ENCODE results near the gene ZNF385D. TPM values are rescaled to one million over a fixed set of nuclear protein-coding genes. Genes with fewer than 3 reads are reported as not detected.

Gene ZNF385D
- total RNA-seq, 1 experiment from 2014 or later, result not detected

- H3K27me3 ChIP-seq (replicated peaks; ENCODE audit: control insufficient read depth, insufficient read depth, low read length), result no peaks in the 10 kb centered on the region
- no peaks in the 10 kb centered on the region for H3K4me1 ChIP-seq
- H3K4me3 ChIP-seq (ENCODE audit: low read depth, low read length), result no peak overlapping the region
- no peak overlapping the region for H3K27ac Mint-ChIP-seq (ENCODE audit: unreplicated experiment)
- ChIA-PET CTCF (no interaction called here), POLR2A (no interaction called here)
- no peak for DNase-seq
- H3K9me3 Mint-ChIP-seq (ENCODE audit: unreplicated experiment), result no peaks in the 10 kb centered on the region
- H3K36me3 ChIP-seq (ENCODE audit: control insufficient read depth, insufficient read depth, low read length), result no peaks in the 10 kb centered on the region
- BruUV-seq (replicated peaks), result no TSS peak
- no peaks in the 10 kb centered on the region for H3K4me1 Mint-ChIP-seq (ENCODE audit: low read depth, unreplicated experiment)
- intact Hi-C loops (cut with micrococcal nuclease; ENCODE audit: unreplicated experiment), result loop anchor here (1.0 to 5.0 kb wide), 4 partner anchors 467 to 1260 kb away; no protein-coding TSS in a partner anchor
- H3K9me3 ChIP-seq, result no peaks in the 10 kb centered on the region
- TF ChIP-seq CTCF (IDR thresholded peaks at IDR 0.05; ENCODE audit: insufficient read depth in 1 of 2, low read depth in 1 of 2, low read length in 1 of 2, severe bottlenecking in 1 of 2, unreplicated experiment in 1 of 2), result no peak
- H3K4me3 Mint-ChIP-seq (ENCODE audit: unreplicated experiment), result no peak overlapping the region
- H3K36me3 Mint-ChIP-seq (ENCODE audit: insufficient read depth, unreplicated experiment), result no peaks in the 10 kb centered on the region
- no peaks in the 10 kb centered on the region for H3K27me3 Mint-ChIP-seq (ENCODE audit: insufficient read depth, unreplicated experiment)
Observed at GRCh38 chr3:21484828-21485144, 266.2 kb downstream of the ZNF385D start.

DNA sequence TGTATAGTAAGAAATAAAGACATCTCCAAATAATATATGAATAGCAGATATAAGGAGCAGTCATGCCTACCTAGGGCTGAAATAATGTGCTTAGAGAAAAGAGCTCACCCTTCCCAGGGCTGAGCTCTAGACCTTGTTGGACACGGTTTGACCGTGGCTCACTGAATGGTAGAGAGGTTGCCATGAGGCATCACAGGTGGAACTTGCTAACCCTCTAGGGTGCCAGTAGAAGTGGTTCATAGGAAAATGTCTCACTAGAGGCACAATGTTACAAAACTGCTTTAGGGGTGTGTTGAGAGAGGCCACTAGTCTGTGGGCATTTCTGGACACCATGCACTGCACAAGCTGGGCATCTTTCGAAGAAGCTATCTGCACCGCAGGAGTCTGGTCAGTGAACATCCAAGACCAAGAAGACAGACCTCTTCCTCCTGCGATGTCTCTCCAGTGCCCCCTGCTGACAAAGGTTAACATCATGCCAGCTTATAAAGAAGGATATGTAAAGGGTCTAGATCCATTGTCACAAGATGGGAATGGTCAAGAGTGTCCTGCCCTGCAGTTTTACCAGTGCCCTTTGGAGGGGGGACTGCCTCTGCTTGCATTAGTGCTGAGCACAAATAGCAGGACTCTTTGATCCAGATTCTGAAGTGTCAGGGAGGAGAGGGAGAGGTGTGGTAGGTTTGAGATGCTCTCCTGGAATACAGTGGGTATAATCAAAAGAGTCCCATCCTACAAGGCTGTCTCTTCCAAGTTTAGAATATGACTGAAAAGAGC is 266.8 kb downstream of the ZNF385D start:
- H3K4me3 Mint-ChIP-seq (ENCODE audit: unreplicated experiment), result no peak overlapping the region
- H3K4me3 ChIP-seq (ENCODE audit: low read depth, low read length), result no peak overlapping the region
- intact Hi-C loops (cut with micrococcal nuclease; ENCODE audit: unreplicated experiment), result loop anchor here (1.0 to 5.0 kb wide), 4 partner anchors 467 to 1259 kb away; no protein-coding TSS in a partner anchor
- no TSS peak for BruUV-seq (replicated peaks)
- no peak overlapping the region for H3K27ac Mint-ChIP-seq (ENCODE audit: unreplicated experiment)
- no peaks in the 10 kb centered on the region for H3K9me3 ChIP-seq
- H3K4me1 ChIP-seq, result no peaks in the 10 kb centered on the region
- no peaks in the 10 kb centered on the region for H3K36me3 ChIP-seq (ENCODE audit: control insufficient read depth, insufficient read depth, low read length)
- no peaks in the 10 kb centered on the region for H3K9me3 Mint-ChIP-seq (ENCODE audit: unreplicated experiment)
- ChIA-PET CTCF (no interaction called here), POLR2A (no interaction called here)
- no peaks in the 10 kb centered on the region for H3K27me3 Mint-ChIP-seq (ENCODE audit: insufficient read depth, unreplicated experiment)
- H3K4me1 Mint-ChIP-seq (ENCODE audit: low read depth, unreplicated experiment), result no peaks in the 10 kb centered on the region
- no peaks in the 10 kb centered on the region for H3K27me3 ChIP-seq (replicated peaks; ENCODE audit: control insufficient read depth, insufficient read depth, low read length)
- H3K36me3 Mint-ChIP-seq (ENCODE audit: insufficient read depth, unreplicated experiment), result no peaks in the 10 kb centered on the region
- DNase-seq, result peak; percentile 43 to 57
- peak; percentile 48 to 64 for TF ChIP-seq CTCF (IDR thresholded peaks at IDR 0.05; ENCODE audit: insufficient read depth in 1 of 2, low read depth in 1 of 2, low read length in 1 of 2, severe bottlenecking in 1 of 2, unreplicated experiment in 1 of 2)

DNA sequence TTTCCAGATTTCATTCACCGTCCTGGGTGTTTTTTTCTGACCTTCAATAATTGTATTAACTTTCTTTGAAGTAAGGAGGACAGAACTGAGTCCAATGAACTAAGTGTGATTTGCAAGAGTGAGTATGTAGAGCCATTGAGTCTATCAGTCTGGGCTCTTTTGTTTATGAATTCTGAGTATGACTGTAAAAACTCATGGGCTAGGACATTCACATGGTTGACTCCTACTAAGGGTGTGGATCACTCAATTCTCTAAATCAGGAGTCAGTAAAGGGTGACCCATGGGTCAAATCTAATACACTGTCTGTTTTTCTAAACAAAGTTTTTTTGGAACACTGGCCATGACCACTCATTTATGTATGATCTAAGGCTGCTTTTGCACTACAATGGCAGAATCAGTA is 269.0 kb downstream of the ZNF385D start:
- Histone ChIP-seq H3K36me3 (ENCODE audit: control insufficient read depth, insufficient read depth, low read length) (no peaks in the 10 kb centered on the region), H3K27me3 (replicated peaks; ENCODE audit: control insufficient read depth, insufficient read depth, low read length) (no peaks in the 10 kb centered on the region), H3K9me3 (no peaks in the 10 kb centered on the region), H3K4me1 (no peaks in the 10 kb centered on the region), H3K4me3 (ENCODE audit: low read depth, low read length) (no peak overlapping the region)
- H3K4me3 Mint-ChIP-seq (ENCODE audit: unreplicated experiment), result no peak overlapping the region
- no peak overlapping the region for H3K27ac Mint-ChIP-seq (ENCODE audit: unreplicated experiment)
- peaks cover 3% of the 10 kb centered on the region for H3K27me3 Mint-ChIP-seq (ENCODE audit: insufficient read depth, unreplicated experiment)
- ChIA-PET CTCF (no interaction called here), POLR2A (no interaction called here)
- H3K36me3 Mint-ChIP-seq (ENCODE audit: insufficient read depth, unreplicated experiment), result no peaks in the 10 kb centered on the region
- BruUV-seq (replicated peaks), result no TSS peak
- no peak for DNase-seq
- H3K9me3 Mint-ChIP-seq (ENCODE audit: unreplicated experiment), result no peaks in the 10 kb centered on the region
- H3K4me1 Mint-ChIP-seq (ENCODE audit: low read depth, unreplicated experiment), result no peaks in the 10 kb centered on the region
- no peak for TF ChIP-seq CTCF (IDR thresholded peaks at IDR 0.05; ENCODE audit: insufficient read depth in 1 of 2, low read depth in 1 of 2, low read length in 1 of 2, severe bottlenecking in 1 of 2, unreplicated experiment in 1 of 2)
- intact Hi-C loops (cut with micrococcal nuclease; ENCODE audit: unreplicated experiment), result loop anchor here (5.0 kb wide), 1 partner anchor 970 kb away; no protein-coding TSS in a partner anchor

All from Caco-2 (cell line).